ENCODE results near the gene MLLT6.

Gene MLLT6

GRCh38 chr17:38741921-38742410 is 36.9 kb downstream of the MLLT6 start:
- DNase-seq (ENCODE audit: low read depth in 2 of 2), result no peak

GRCh38 chr17:38742411-38743308 is 37.6 kb downstream of the MLLT6 start:
- no peak for DNase-seq (ENCODE audit: low read depth in 2 of 2)

GRCh38 chr17:38743556-38744171 is 38.6 kb downstream of the MLLT6 start:
- DNase-seq (ENCODE audit: low read depth in 2 of 2), result no peak

- no peak for DNase-seq (ENCODE audit: low read depth in 2 of 2)
These were observed 40.5 kb downstream of the MLLT6 start for GRCh38 chr17:38745545-38745944.

- DNase-seq (ENCODE audit: low read depth in 2 of 2), result no peak
These were observed 41.2 kb downstream of the MLLT6 start for GRCh38 chr17:38746004-38746848.

GRCh38 chr17:38746849-38747462 is 41.9 kb downstream of the MLLT6 start:
- no peak for DNase-seq (ENCODE audit: low read depth in 2 of 2)

GRCh38 chr17:38747463-38748148 is 42.5 kb downstream of the MLLT6 start:
- DNase-seq (ENCODE audit: low read depth in 2 of 2), result no peak

- DNase-seq (ENCODE audit: low read depth in 2 of 2), result no peak
These were observed 43.2 kb downstream of the MLLT6 start, which contains the start of gene PCGF2 for GRCh38 chr17:38748149-38748891. TSS of gene PCGF2 (minus strand) at chr17:38748336. CDS start at chr17:38740402, 7,934 bp downstream.

GRCh38 chr17:38748892-38749222 is 43.8 kb downstream of the MLLT6 start:
- DNase-seq (ENCODE audit: low read depth in 2 of 2), result no peak

GRCh38 chr17:38749223-38750043 is 44.4 kb downstream of the MLLT6 start:
- no peak for DNase-seq (ENCODE audit: low read depth in 2 of 2)

GRCh38 chr17:38750044-38750311 is 44.9 kb downstream of the MLLT6 start:
- DNase-seq (ENCODE audit: low read depth in 2 of 2), result no peak

GRCh38 chr17:38750312-38751121 is 45.4 kb downstream of the MLLT6 start:
- no peak for DNase-seq (ENCODE audit: low read depth in 2 of 2)

GRCh38 chr17:38751144-38751807 is 46.2 kb downstream of the MLLT6 start:
- no peak for DNase-seq (ENCODE audit: low read depth in 2 of 2)

- DNase-seq (ENCODE audit: low read depth in 2 of 2), result peak; percentile 75 to 77
These were observed 46.8 kb downstream of the MLLT6 start for GRCh38 chr17:38751808-38752307.

- peak; percentile 97 to 98 for DNase-seq (ENCODE audit: low read depth in 2 of 2)
These were observed 47.4 kb downstream of the MLLT6 start, which contains the start of gene PSMB3 for GRCh38 chr17:38752308-38753070. TSS of gene PSMB3 (plus strand) at chr17:38752741. CDS start at chr17:38752827, 86 bp downstream.

- DNase-seq (ENCODE audit: low read depth in 2 of 2), result no peak
These were observed 48.0 kb downstream of the MLLT6 start for GRCh38 chr17:38753071-38753506.

- peak in 1 of 2 donors; percentile 25 for DNase-seq (ENCODE audit: low read depth in 2 of 2)
These were observed 56.5 kb downstream of the MLLT6 start for GRCh38 chr17:38761612-38762011.
